Gastroesophageal sphincter (tissue), 3 donors: ENCODE results near the gene MET.

Experiments
- POLR2A ChIP-seq, 2 donors: fragments of 450-650 bp; IDR thresholded peaks; one replicate each; pipeline ENCODE4 v1.6.1; 2017; ENCODE audit warnings: antibody characterized with exemption in 2 of 2, mild to moderate bottlenecking in 2 of 2, moderate library complexity in 1 of 2
- TF ChIP-seq, protein P1 (sequence below), 4 experiments: fragments of 200-600 bp in 2 of 4; fragments of 450-650 bp in 2 of 4; sonication (generic) in 1 of 4; IDR thresholded peaks; one replicate each; pipeline ENCODE4 v1.5.1; 2017 to 2019; ENCODE audit warnings: antibody characterized with exemption in 4 of 4, mild to moderate bottlenecking in 2 of 4, moderate library complexity in 2 of 4

DNA sequence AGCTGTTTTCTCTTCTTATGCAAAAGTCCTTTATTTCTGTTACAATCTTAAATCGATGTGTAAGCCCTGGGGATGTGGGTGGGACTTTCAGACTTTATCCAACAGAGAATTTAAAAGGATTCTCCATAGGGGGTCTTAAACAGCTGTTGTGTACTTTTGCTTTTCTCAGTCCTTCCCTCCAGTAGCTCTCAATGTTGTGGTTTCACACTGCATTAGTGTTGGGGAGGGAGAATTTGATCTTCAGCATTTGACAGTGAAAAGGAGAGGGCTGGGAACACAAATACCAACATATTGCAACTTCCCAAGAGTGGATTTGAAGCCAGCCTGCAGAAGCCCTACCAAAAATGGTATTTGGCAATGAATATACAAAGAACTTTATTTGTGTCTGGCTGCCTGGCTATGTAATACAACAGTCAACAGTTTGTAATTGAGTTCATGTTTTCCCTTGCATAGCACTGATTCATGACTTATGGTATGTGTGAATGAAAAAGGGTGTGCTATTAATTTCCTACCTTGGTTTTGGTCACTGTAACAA, 110.2 kb downstream of the MET start:
- TF ChIP-seq, protein P1, sequence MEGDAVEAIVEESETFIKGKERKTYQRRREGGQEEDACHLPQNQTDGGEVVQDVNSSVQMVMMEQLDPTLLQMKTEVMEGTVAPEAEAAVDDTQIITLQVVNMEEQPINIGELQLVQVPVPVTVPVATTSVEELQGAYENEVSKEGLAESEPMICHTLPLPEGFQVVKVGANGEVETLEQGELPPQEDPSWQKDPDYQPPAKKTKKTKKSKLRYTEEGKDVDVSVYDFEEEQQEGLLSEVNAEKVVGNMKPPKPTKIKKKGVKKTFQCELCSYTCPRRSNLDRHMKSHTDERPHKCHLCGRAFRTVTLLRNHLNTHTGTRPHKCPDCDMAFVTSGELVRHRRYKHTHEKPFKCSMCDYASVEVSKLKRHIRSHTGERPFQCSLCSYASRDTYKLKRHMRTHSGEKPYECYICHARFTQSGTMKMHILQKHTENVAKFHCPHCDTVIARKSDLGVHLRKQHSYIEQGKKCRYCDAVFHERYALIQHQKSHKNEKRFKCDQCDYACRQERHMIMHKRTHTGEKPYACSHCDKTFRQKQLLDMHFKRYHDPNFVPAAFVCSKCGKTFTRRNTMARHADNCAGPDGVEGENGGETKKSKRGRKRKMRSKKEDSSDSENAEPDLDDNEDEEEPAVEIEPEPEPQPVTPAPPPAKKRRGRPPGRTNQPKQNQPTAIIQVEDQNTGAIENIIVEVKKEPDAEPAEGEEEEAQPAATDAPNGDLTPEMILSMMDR (IDR thresholded peaks at IDR 0.05) = no peak
- no peak for TF ChIP-seq POLR2A (IDR thresholded peaks at IDR 0.05)
